Progenitor cell of endocrine pancreas (in vitro differentiated cells): Measurements from ENCODE around the gene MMP7. TPM values are rescaled to one million over a fixed set of nuclear protein-coding genes. Genes with fewer than 3 reads are reported as not detected.

Experiments
- DNase-seq: peaks from one replicate; pipeline ENCODE4 v3.0.0; 2021; ENCODE audit warnings: low spot score; ENCODE audit not compliant: unreplicated experiment
- H3K27ac Mint-ChIP-seq: 2 replicates; pipeline ENCODE4 v1.8.0; 2021; ENCODE audit warnings: mild to moderate bottlenecking, moderate library complexity, mixed read lengths
- H3K27me3 Mint-ChIP-seq: 2 replicates; pipeline ENCODE4 v1.8.0; 2021; ENCODE audit warnings: mixed read lengths
- H3K36me3 Mint-ChIP-seq: 2 replicates; pipeline ENCODE4 v1.8.0; 2022; ENCODE audit warnings: mixed read lengths; ENCODE audit not compliant: insufficient read depth
- H3K4me1 Mint-ChIP-seq: 2 replicates; pipeline ENCODE4 v1.8.0; 2021; ENCODE audit warnings: low read depth, mixed read lengths
- H3K4me3 Mint-ChIP-seq: 2 replicates; pipeline ENCODE4 v1.8.0; 2021; ENCODE audit warnings: low read depth, mild to moderate bottlenecking, moderate library complexity, mixed read lengths
- H3K9me3 Mint-ChIP-seq: 2 replicates; pipeline ENCODE4 v1.8.0; 2021; ENCODE audit warnings: low read depth, mixed read lengths
- CTCF ChIP-seq: fragments of 200-600 bp; sonication (generic); IDR thresholded peaks from one replicate; pipeline ENCODE4 v1.5.0; 2021; ENCODE audit warnings: antibody characterized with exemption, mild to moderate bottlenecking; ENCODE audit not compliant: unreplicated experiment
- total RNA-seq: library from RNA; stranded (reverse); gene quantifications from 2 replicates; pipeline ENCODE4 v1.2.1, GENCODE V29; 2021

MMP7 gene
- total RNA-seq, 1 donor from 2014 or later = not detected

- no peak overlapping the region for H3K27ac Mint-ChIP-seq
- no peak for DNase-seq
- TF ChIP-seq CTCF = no peak
- no peaks in the 10 kb centered on the region for H3K27me3 Mint-ChIP-seq
- no peaks in the 10 kb centered on the region for H3K36me3 Mint-ChIP-seq
- peaks cover 12% of the 10 kb centered on the region for H3K4me1 Mint-ChIP-seq
- H3K4me3 Mint-ChIP-seq = no peak overlapping the region
- peaks cover 4% of the 10 kb centered on the region for H3K9me3 Mint-ChIP-seq
Measured at GRCh38 chr11:102476069-102476468, 54.5 kb downstream of the MMP7 start.

- no peaks in the 10 kb centered on the region for H3K27me3 Mint-ChIP-seq
- peaks cover 12% of the 10 kb centered on the region for H3K4me1 Mint-ChIP-seq
- H3K27ac Mint-ChIP-seq = no peak overlapping the region
- H3K4me3 Mint-ChIP-seq = no peak overlapping the region
- no peak for TF ChIP-seq CTCF
- no peak for DNase-seq
- H3K9me3 Mint-ChIP-seq = peaks cover 4% of the 10 kb centered on the region
- H3K36me3 Mint-ChIP-seq = no peaks in the 10 kb centered on the region
Measured at GRCh38 chr11:102473543-102473942, 57.0 kb downstream of the MMP7 start.

GRCh38 chr11:102472127-102472526, 58.4 kb downstream of the MMP7 start:
- Mint-ChIP-seq H3K4me3 (no peak overlapping the region), H3K4me1 (peaks cover 25% of the 10 kb centered on the region), H3K9me3 (peaks cover 4% of the 10 kb centered on the region), H3K27me3 (no peaks in the 10 kb centered on the region), H3K36me3 (no peaks in the 10 kb centered on the region), H3K27ac (no peak overlapping the region)
- no peak for TF ChIP-seq CTCF
- no peak for DNase-seq

GRCh38 chr11:102471474-102471873, 59.1 kb downstream of the MMP7 start:
- no peaks in the 10 kb centered on the region for H3K36me3 Mint-ChIP-seq
- H3K4me1 Mint-ChIP-seq = peaks cover 22% of the 10 kb centered on the region
- H3K9me3 Mint-ChIP-seq = peaks cover 4% of the 10 kb centered on the region
- DNase-seq = no peak
- no peaks in the 10 kb centered on the region for H3K27me3 Mint-ChIP-seq
- H3K4me3 Mint-ChIP-seq = no peak overlapping the region
- no peak overlapping the region for H3K27ac Mint-ChIP-seq
- TF ChIP-seq CTCF = no peak

Other genes with a start within 250 kb of the MMP7 start
- 0.29 and 0.36 TPM in 2 replicates for gene BIRC3, start 213.3 kb downstream of the MMP7 start, total RNA-seq
- gene BIRC2, start 183.5 kb downstream of the MMP7 start, total RNA-seq = 66.3 and 67.2 TPM in 2 replicates
- gene TMEM123, start 78.0 kb downstream of the MMP7 start, total RNA-seq = 243 and 248 TPM in 2 replicates
- gene MMP20, start 94.6 kb upstream of the MMP7 start, total RNA-seq = not detected in 2 replicates
- gene MMP27, start 175.0 kb upstream of the MMP7 start, total RNA-seq = not detected in 2 replicates
- gene MMP8, start 194.2 kb upstream of the MMP7 start, total RNA-seq = not detected in 2 replicates
- gene MMP10, start 249.9 kb upstream of the MMP7 start, total RNA-seq = 0.22 TPM in 1 of 2 replicates, not detected in the other